HepG2 (cell line): ENCODE results near the gene RAB36. TPM values are rescaled to one million over a fixed set of nuclear protein-coding genes. Genes with fewer than 3 reads are reported as not detected.

Experiments
- DNMT3B ChIP-seq: conservative IDR thresholded peaks from 2 replicates; pipeline ENCODE4 v1.6.1; 2016; ENCODE audit warnings: missing biosample characterization, control low read depth
- ELF3 ChIP-seq: IDR thresholded peaks from 2 replicates; pipeline ENCODE4 v1.6.1; 2016; ENCODE audit warnings: missing genetic modification reagents, missing compliant biosample characterization
- EP300 ChIP-seq, 3 experiments: sonication (generic) in 1 of 3; formaldehyde crosslinking in 1 of 3; IDR thresholded peaks; 2 replicates each; pipeline versions ENCODE4 v1.5.1 to v1.6.1; 2011 to 2020; ENCODE audit warnings: low read depth in 2 of 3, low read length in 2 of 3, borderline replicate concordance in 1 of 3, improper control_type of control experiment in 1 of 3, mild to moderate bottlenecking in 1 of 3, missing genetic modification reagents in 1 of 3, moderate library complexity in 1 of 3
- FOSL2 ChIP-seq: sonication (generic); formaldehyde crosslinking; IDR thresholded peaks from 2 replicates; pipeline ENCODE4 v1.4.0; 2020; ENCODE audit warnings: missing genetic modification reagents
- GTF2F1 ChIP-seq: fragments of 150-350 bp; IDR thresholded peaks from 2 replicates; pipeline ENCODE4 v1.6.1; 2014; ENCODE audit warnings: low read length
- HOXA3 ChIP-seq: sonication (generic); formaldehyde crosslinking; IDR thresholded peaks from 2 replicates; pipeline ENCODE4 v1.5.0; 2020; ENCODE audit warnings: missing genetic modification reagents
- JUNB ChIP-seq: sonication (generic); formaldehyde crosslinking; IDR thresholded peaks from 2 replicates; pipeline ENCODE4 v1.8.0; 2022; ENCODE audit warnings: missing genetic modification reagents, mild to moderate bottlenecking, borderline replicate concordance
- SP1 ChIP-seq, 2 experiments: fragments of 450-650 bp in 1 of 2; sonication (generic) in 1 of 2; formaldehyde crosslinking in 1 of 2; IDR thresholded peaks; 2 replicates each; pipeline versions ENCODE4 v1.4.0 to v1.6.1; 2016 to 2020; ENCODE audit warnings: missing genetic modification reagents in 1 of 2
- SSRP1 ChIP-seq: IDR thresholded peaks from 2 replicates; pipeline ENCODE4 v1.6.1; 2016; ENCODE audit warnings: control low read depth
- ZC3H4 ChIP-seq: sonication (generic); formaldehyde crosslinking; IDR thresholded peaks from 2 replicates; pipeline ENCODE4 v1.4.0; 2020; ENCODE audit warnings: missing genetic modification reagents, borderline replicate concordance
- ZNF251 ChIP-seq: sonication (generic); formaldehyde crosslinking; IDR thresholded peaks from 2 replicates; pipeline ENCODE4 v1.9.0; 2021; ENCODE audit warnings: mild to moderate bottlenecking, missing genetic modification reagents
- ZNF264 ChIP-seq: sonication (generic); formaldehyde crosslinking; IDR thresholded peaks from 2 replicates; pipeline ENCODE4 v1.4.0; 2020; ENCODE audit warnings: missing genetic modification reagents
- ZNF891 ChIP-seq: sonication (generic); formaldehyde crosslinking; IDR thresholded peaks from 2 replicates; pipeline ENCODE4 v1.5.0; 2020; ENCODE audit warnings: mild to moderate bottlenecking, missing genetic modification reagents
- polyA plus RNA-seq, 8 experiments: library from polyadenylated mRNA; depleted of rRNA in 3 of 8; stranded (reverse) in 7 of 8; unstranded in 1 of 8; fragments of >200 nt; fragmentation: Illumina TruSeq in 4 of 8; extraction: Trizol in 4 of 8; gene quantifications; 2 replicates each; pipeline versions ENCODE4 v1.2.1 to v1.2.3, GENCODE V29; 2011 to 2016; ENCODE audit warnings: low read depth in 4 of 8, missing spikeins in 1 of 8, mixed read lengths in 1 of 8; ENCODE audit not compliant: insufficient read depth in 1 of 8
- total RNA-seq, 5 experiments: library from RNA; depleted of rRNA; stranded (reverse); fragments of >200 nt; fragmentation: Illumina TruSeq; extraction: Trizol; gene quantifications; 2 replicates each; pipeline ENCODE4 v1.2.3, GENCODE V29; 2016; ENCODE audit warnings: low read depth in 1 of 5
- TF ChIP-seq, protein P1 (sequence below): sonication (generic); formaldehyde crosslinking; IDR thresholded peaks from 2 replicates; pipeline ENCODE4 v1.8.0; 2022; ENCODE audit warnings: low read depth, missing genetic modification reagents
- TF ChIP-seq, protein P2 (sequence below): sonication (generic); formaldehyde crosslinking; IDR thresholded peaks from 2 replicates; pipeline ENCODE4 v1.4.0; 2020; ENCODE audit warnings: missing genetic modification reagents
- TF ChIP-seq, protein P3 (sequence below): sonication (generic); formaldehyde crosslinking; IDR thresholded peaks from 2 replicates; pipeline ENCODE4 v1.4.0; 2020; ENCODE audit warnings: missing genetic modification reagents, borderline replicate concordance
- TF ChIP-seq, protein P4 (sequence below): fragments of 450-650 bp; IDR thresholded peaks from 2 replicates; pipeline ENCODE4 v1.6.1; 2016
- TF ChIP-seq, protein P5 (sequence below): sonication (generic); formaldehyde crosslinking; IDR thresholded peaks from 2 replicates; pipeline ENCODE4 v1.5.1; 2020; ENCODE audit warnings: mild to moderate bottlenecking, missing genetic modification reagents

Gene RAB36
- total and polyA plus RNA-seq, 2 of the 13 experiments (the other 11 are each of a cell fraction or from before 2014, with no cell fraction given) = 0.24 to 0.86 TPM

DNA sequence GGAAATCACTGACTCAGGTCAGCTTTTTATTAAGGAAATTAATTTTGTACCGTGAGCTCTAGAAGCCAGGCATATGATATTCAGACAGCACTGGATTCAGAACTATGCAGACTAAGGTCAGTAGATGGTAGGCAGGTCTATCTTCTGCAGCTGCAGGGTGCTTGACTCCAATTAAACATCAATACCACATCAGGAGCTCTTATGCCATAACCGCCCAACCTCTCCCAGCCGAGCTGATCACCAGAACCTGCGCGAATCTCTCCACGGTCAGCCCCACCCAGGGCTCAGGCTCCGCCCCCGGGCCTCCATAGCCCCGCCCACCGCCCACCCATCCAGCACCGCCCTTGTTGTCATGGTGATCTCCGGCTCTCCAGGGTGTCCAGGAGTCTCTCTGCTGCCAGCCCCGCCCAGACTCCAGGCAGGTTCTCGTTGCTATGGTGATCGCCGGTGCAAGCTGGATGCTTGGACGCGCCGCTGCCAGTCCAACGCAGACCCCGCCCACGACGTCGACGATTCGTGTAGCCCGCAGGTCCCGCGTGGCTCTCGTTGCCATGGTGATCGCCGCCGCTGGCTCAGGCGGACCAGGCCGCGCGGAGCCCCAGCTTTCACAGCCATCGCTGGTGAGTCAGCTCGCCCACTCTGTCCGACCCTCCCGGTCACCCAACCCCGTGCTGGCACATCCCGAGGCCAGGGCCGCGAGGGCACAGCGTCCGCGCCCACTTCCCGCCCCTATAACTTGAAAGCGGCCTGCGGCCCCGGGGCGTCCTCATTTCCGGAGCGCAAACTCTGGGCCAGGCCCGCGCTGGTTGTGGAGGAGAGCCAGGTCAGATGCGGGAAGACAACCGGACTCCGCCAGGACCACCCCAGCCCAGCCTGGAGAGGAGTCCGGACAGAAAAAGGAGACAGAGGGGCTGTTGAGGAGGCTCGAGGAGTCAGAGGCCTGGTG is at the start of gene RAB36 (continued):
- TF ChIP-seq ZC3H4 (CRISPR knock-in tag) (no peak), ZNF891 (CRISPR knock-in tag) (0 out of 2 replicates have a peak, but pooled peaks have one; percentile 27), EP300 (IDR thresholded peaks at IDR 0.05; ENCODE audit: low read depth in 2 of 2, low read length in 2 of 2) (no peak), EP300 (CRISPR knock-in tag; IDR thresholded peaks at IDR 0.05; ENCODE audit: borderline replicate concordance) (no peak), SP1 (IDR thresholded peaks at IDR 0.05) (no peak), SP1 (CRISPR knock-in tag; IDR thresholded peaks at IDR 0.05) (peak; percentile 69; the same call in 1 of the 2 replicates), SSRP1 (CRISPR knock-in tag) (no peak), DNMT3B (CRISPR knock-in tag) (no peak), HOXA3 (CRISPR knock-in tag) (peak; percentile 33; the same call in 1 of the 2 replicates), ZNF264 (CRISPR knock-in tag) (no peak), FOSL2 (CRISPR knock-in tag) (peak; percentile 19; the same call in 1 of the 2 replicates), ELF3 (no peak), JUNB (CRISPR knock-in tag) (no peak), GTF2F1 (no peak), ZNF251 (no peak)
- TF ChIP-seq, protein P1, sequence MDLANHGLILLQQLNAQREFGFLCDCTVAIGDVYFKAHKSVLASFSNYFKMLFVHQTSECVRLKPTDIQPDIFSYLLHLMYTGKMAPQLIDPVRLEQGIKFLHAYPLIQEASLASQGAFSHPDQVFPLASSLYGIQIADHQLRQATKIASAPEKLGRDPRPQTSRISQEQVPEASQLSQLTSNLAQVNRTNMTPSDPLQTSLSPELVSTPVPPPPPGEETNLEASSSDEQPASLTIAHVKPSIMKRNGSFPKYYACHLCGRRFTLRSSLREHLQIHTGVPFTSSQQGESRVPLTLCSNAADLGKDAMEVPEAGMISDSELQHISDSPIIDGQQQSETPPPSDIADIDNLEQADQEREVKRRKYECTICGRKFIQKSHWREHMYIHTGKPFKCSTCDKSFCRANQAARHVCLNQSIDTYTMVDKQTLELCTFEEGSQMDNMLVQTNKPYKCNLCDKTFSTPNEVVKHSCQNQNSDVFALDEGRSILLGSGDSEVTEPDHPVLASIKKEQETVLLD = no peak
- TF ChIP-seq, protein P2, sequence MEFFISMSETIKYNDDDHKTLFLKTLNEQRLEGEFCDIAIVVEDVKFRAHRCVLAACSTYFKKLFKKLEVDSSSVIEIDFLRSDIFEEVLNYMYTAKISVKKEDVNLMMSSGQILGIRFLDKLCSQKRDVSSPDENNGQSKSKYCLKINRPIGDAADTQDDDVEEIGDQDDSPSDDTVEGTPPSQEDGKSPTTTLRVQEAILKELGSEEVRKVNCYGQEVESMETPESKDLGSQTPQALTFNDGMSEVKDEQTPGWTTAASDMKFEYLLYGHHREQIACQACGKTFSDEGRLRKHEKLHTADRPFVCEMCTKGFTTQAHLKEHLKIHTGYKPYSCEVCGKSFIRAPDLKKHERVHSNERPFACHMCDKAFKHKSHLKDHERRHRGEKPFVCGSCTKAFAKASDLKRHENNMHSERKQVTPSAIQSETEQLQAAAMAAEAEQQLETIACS (CRISPR knock-in tag) = no peak
- TF ChIP-seq, protein P3, sequence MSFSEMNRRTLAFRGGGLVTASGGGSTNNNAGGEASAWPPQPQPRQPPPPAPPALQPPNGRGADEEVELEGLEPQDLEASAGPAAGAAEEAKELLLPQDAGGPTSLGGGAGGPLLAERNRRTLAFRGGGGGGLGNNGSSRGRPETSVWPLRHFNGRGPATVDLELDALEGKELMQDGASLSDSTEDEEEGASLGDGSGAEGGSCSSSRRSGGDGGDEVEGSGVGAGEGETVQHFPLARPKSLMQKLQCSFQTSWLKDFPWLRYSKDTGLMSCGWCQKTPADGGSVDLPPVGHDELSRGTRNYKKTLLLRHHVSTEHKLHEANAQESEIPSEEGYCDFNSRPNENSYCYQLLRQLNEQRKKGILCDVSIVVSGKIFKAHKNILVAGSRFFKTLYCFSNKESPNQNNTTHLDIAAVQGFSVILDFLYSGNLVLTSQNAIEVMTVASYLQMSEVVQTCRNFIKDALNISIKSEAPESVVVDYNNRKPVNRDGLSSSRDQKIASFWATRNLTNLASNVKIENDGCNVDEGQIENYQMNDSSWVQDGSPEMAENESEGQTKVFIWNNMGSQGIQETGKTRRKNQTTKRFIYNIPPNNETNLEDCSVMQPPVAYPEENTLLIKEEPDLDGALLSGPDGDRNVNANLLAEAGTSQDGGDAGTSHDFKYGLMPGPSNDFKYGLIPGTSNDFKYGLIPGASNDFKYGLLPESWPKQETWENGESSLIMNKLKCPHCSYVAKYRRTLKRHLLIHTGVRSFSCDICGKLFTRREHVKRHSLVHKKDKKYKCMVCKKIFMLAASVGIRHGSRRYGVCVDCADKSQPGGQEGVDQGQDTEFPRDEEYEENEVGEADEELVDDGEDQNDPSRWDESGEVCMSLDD (CRISPR knock-in tag) = no peak
- TF ChIP-seq, protein P4, sequence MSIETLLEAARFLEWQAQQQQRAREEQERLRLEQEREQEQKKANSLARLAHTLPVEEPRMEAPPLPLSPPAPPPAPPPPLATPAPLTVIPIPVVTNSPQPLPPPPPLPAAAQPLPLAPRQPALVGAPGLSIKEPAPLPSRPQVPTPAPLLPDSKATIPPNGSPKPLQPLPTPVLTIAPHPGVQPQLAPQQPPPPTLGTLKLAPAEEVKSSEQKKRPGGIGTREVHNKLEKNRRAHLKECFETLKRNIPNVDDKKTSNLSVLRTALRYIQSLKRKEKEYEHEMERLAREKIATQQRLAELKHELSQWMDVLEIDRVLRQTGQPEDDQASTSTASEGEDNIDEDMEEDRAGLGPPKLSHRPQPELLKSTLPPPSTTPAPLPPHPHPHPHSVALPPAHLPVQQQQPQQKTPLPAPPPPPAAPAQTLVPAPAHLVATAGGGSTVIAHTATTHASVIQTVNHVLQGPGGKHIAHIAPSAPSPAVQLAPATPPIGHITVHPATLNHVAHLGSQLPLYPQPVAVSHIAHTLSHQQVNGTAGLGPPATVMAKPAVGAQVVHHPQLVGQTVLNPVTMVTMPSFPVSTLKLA = peak; percentile 61
- TF ChIP-seq, protein P5, sequence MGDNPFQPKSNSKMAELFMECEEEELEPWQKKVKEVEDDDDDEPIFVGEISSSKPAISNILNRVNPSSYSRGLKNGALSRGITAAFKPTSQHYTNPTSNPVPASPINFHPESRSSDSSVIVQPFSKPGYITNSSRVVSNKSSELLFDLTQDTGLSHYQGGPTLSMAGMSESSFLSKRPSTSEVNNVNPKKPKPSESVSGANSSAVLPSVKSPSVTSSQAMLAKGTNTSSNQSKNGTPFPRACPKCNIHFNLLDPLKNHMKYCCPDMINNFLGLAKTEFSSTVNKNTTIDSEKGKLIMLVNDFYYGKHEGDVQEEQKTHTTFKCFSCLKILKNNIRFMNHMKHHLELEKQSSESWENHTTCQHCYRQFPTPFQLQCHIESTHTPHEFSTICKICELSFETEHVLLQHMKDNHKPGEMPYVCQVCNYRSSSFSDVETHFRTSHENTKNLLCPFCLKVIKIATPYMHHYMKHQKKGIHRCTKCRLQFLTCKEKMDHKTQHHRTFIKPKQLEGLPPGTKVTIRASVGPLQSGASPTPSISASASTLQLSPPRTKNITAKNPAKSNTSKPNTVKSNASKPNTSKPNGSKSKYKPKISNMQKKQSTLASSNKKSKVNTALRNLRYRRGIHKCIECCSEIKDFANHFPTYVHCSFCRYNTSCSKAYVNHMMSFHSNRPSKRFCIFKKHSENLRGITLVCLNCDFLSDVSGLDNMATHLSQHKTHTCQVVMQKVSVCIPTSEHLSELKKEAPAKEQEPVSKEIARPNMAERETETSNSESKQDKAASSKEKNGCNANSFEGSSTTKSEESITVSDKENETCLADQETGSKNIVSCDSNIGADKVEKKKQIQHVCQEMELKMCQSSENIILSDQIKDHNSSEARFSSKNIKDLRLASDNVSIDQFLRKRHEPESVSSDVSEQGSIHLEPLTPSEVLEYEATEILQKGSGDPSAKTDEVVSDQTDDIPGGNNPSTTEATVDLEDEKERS (CRISPR knock-in tag) = no peak
